T-helper 17 cell (primary cell): ENCODE data around the gene CMTM8. TPM values are rescaled to one million over a fixed set of nuclear protein-coding genes. Genes with fewer than 3 reads are reported as not detected.
A peak's percentile ranks its signal among the peaks of the same experiment; 100 is the strongest.

ENCODE experiments used
- ATAC-seq: fragments of 150-1000 bp; cut with Tn5 transposase; 2 replicates; pipeline ENCODE4 v1.10.0; 2021; ENCODE audit warnings: mild to moderate bottlenecking, moderate library complexity
- DNase-seq, 3 donors: peaks; one replicate each; pipeline versions ENCODE4 v3.0.0 to v3.0.0-alpha.2; 2020 to 2021
- H3K9me3 ChIP-seq: one replicate; pipeline ENCODE4 v1.7.0; 2013; ENCODE audit warnings: low read length, mild to moderate bottlenecking; ENCODE audit not compliant: control insufficient read depth, poor library complexity, severe bottlenecking
- H3K27ac Mint-ChIP-seq: one replicate; pipeline ENCODE4 v1.8.0; 2022; ENCODE audit warnings: mild to moderate bottlenecking, moderate library complexity, mixed read lengths
- H3K27me3 Mint-ChIP-seq: one replicate; pipeline ENCODE4 v1.8.0; 2022; ENCODE audit warnings: mixed read lengths
- H3K36me3 Mint-ChIP-seq: one replicate; pipeline ENCODE4 v1.8.0; 2022; ENCODE audit warnings: low read depth, mixed read lengths
- H3K4me1 Mint-ChIP-seq: one replicate; pipeline ENCODE4 v1.8.0; 2022; ENCODE audit warnings: mild to moderate bottlenecking, mixed read lengths
- H3K4me3 Mint-ChIP-seq: one replicate; pipeline ENCODE4 v1.8.0; 2022; ENCODE audit warnings: mild to moderate bottlenecking, moderate library complexity, mixed read lengths
- total RNA-seq, 4 donors: library from RNA in 2 of 4; stranded (reverse) in 2 of 4; gene quantifications; one replicate each; pipeline ENCODE4 v1.2.3 and lab custom pipeline; 2022 to 2026

Gene CMTM8
- total RNA-seq, 2 donors from 2014 or later, result 6.3 to 16.4 TPM

GRCh38 chr3:32414522-32415202 is 176.2 kb downstream of the CMTM8 start:
- no peaks in the 10 kb centered on the region for H3K27me3 Mint-ChIP-seq

DNA sequence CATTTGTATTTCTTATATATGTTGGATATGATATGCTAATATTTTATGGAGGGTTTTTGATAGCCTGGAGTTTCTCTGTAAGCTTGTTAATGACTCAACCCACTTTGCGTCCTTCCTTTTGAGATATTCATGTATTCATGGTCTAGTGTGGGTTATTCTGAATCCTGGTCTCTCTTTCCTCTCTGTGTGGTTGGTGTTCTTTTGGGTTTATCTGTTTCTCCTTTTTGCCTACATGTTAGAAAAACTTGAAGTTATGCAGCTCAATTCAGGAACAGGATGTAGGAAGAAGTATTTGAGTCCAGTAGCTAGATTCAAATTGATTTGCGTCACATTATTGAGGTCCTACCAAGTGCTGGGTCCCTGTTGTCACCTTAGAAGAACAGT is 181.3 kb downstream of the CMTM8 start:
- no peaks in the 10 kb centered on the region for H3K9me3 ChIP-seq
- no peaks in the 10 kb centered on the region for H3K27me3 Mint-ChIP-seq
- peak overlapping the region; percentile 63 for H3K4me3 Mint-ChIP-seq
- peak overlapping the region; percentile 93 for H3K27ac Mint-ChIP-seq
- no peak for ATAC-seq
- peaks cover 4% of the 10 kb centered on the region for H3K36me3 Mint-ChIP-seq
- DNase-seq, result no peak
- H3K4me1 Mint-ChIP-seq, result peaks cover 59% of the 10 kb centered on the region

More at GRCh38 chr3:32414522-32415202, 176.2 kb downstream of the CMTM8 start:
- Mint-ChIP-seq H3K36me3 (no peaks in the 10 kb centered on the region), H3K4me3 (peak overlapping the region; percentile 65), H3K27ac (peak overlapping the region; percentile 93), H3K4me1 (peaks cover 44% of the 10 kb centered on the region)
- peak; percentile 95 for ATAC-seq
- DNase-seq, result no peak
- H3K9me3 ChIP-seq, result no peaks in the 10 kb centered on the region

Other genes starting within 250 kb of the CMTM8 start
- 10 to 100 TPM; 24.1 to 32.6 TPM for gene GPD1L, start 132.1 kb upstream of the CMTM8 start, total RNA-seq
- gene CMTM7, start 153.2 kb downstream of the CMTM8 start, total RNA-seq, result 10 to 100 TPM; 38.5 to 45.3 TPM